Activated CD4-positive, CD25-positive, alpha-beta regulatory T cell treated with anti-CD3 and anti-CD28 coated beads, Interleukin-2, amount 50 U/mL, for 16 hours (primary cell): ENCODE measurements around the gene PTPRN2.
"Not testable (repeated sequence)": the region's sequence is repeated elsewhere in the genome, so short reads cannot be mapped to it uniquely, and the experiment has no call there.

Experiments used
- DNase-seq: peaks from one replicate; pipeline ENCODE4 v3.0.0-alpha.2; 2020; ENCODE audit warnings: low read depth, low spot score

PTPRN2 gene

GRCh38 chr7:158534134-158534515 is 53.5 kb downstream of the PTPRN2 start:
- not testable (repeated sequence) for DNase-seq

- DNase-seq: no peak
These were observed 54.1 kb downstream of the PTPRN2 start for GRCh38 chr7:158533386-158534133.

GRCh38 chr7:158532093-158532627 is 55.5 kb downstream of the PTPRN2 start:
- no peak for DNase-seq

- no peak for DNase-seq
These were observed 56.0 kb downstream of the PTPRN2 start for GRCh38 chr7:158531661-158532060.

GRCh38 chr7:158530800-158531609 is 56.6 kb downstream of the PTPRN2 start:
- no peak for DNase-seq

GRCh38 chr7:158529181-158530096 is 58.2 kb downstream of the PTPRN2 start:
- DNase-seq: no peak

GRCh38 chr7:158527915-158528502 is 59.6 kb downstream of the PTPRN2 start:
- DNase-seq: no peak

- no peak for DNase-seq
These were observed 60.1 kb downstream of the PTPRN2 start for GRCh38 chr7:158527495-158527894.

GRCh38 chr7:158527038-158527437 is 60.6 kb downstream of the PTPRN2 start:
- no peak for DNase-seq

GRCh38 chr7:158526531-158526930 is 61.1 kb downstream of the PTPRN2 start:
- no peak for DNase-seq

- no peak for DNase-seq
These were observed 61.8 kb downstream of the PTPRN2 start for GRCh38 chr7:158525648-158526484.

GRCh38 chr7:158524749-158525635 is 62.6 kb downstream of the PTPRN2 start:
- DNase-seq: no peak

GRCh38 chr7:158524286-158524685 is 63.3 kb downstream of the PTPRN2 start:
- not testable (repeated sequence) for DNase-seq

GRCh38 chr7:158523877-158524276 is 63.7 kb downstream of the PTPRN2 start:
- not testable (repeated sequence) for DNase-seq

- DNase-seq: not testable (repeated sequence)
These were observed 64.3 kb downstream of the PTPRN2 start for GRCh38 chr7:158523165-158523856.

- not testable (repeated sequence) for DNase-seq
These were observed 65.8 kb downstream of the PTPRN2 start for GRCh38 chr7:158521795-158522194.

- DNase-seq: no peak
These were observed 66.8 kb downstream of the PTPRN2 start for GRCh38 chr7:158520825-158521224.

- no peak for DNase-seq
These were observed 67.9 kb downstream of the PTPRN2 start for GRCh38 chr7:158519633-158520174.
